ENCODE results near the gene CCDC121.

CCDC121 gene

GRCh38 chr2:27651056-27651455, 22.2 kb upstream of the CCDC121 start:
- H3K9me3 ChIP-seq (ENCODE audit: insufficient read depth, low read length): no peaks in the 10 kb centered on the region
- H3K9me2 ChIP-seq (replicated peaks; ENCODE audit: insufficient read depth, low read length): no peaks in the 10 kb centered on the region
- H3K36me3 ChIP-seq (ENCODE audit: low read length): peaks cover 17% of the 10 kb centered on the region; the same call in 1 of the 2 replicates
- H2AFZ ChIP-seq (ENCODE audit: low read depth, low read length, severe bottlenecking): no peak overlapping the region
- TF ChIP-seq CTCF (IDR thresholded peaks at IDR 0.05; ENCODE audit: insufficient read depth, low read length, poor library complexity, severe bottlenecking): no peak
- TF ChIP-seq EZH2phosphoT487 (conservative IDR thresholded peaks at IDR 0.05; ENCODE audit: low read length): no peak
- no peak overlapping the region for H3K9ac ChIP-seq (ENCODE audit: low read length)
- H3K27ac ChIP-seq (ENCODE audit: low read depth, low read length): no peak overlapping the region
- H3F3A ChIP-seq (ENCODE audit: insufficient read depth): no peaks in the 10 kb centered on the region
- H3K79me2 ChIP-seq (ENCODE audit: insufficient read depth, low read length): no peaks in the 10 kb centered on the region
- H3K4me3 ChIP-seq (ENCODE audit: insufficient read depth, low read length, poor library complexity, severe bottlenecking): no peak overlapping the region
- H4K20me1 ChIP-seq (ENCODE audit: low read depth, low read length): no peaks in the 10 kb centered on the region
- no peaks in the 10 kb centered on the region for H3K27me3 ChIP-seq (ENCODE audit: low read length)
- H3K4me2 ChIP-seq (ENCODE audit: low read depth, low read length, poor library complexity, severe bottlenecking): no peak overlapping the region

- TF ChIP-seq CTCF (IDR thresholded peaks at IDR 0.05; ENCODE audit: insufficient read depth, low read length, poor library complexity, severe bottlenecking): no peak
- TF ChIP-seq EZH2phosphoT487 (conservative IDR thresholded peaks at IDR 0.05; ENCODE audit: low read length): no peak
- Histone ChIP-seq H3K27me3 (ENCODE audit: low read length) (no peaks in the 10 kb centered on the region), H3K79me2 (ENCODE audit: insufficient read depth, low read length) (no peaks in the 10 kb centered on the region), H4K20me1 (ENCODE audit: low read depth, low read length) (no peaks in the 10 kb centered on the region), H3K9me2 (replicated peaks; ENCODE audit: insufficient read depth, low read length) (no peaks in the 10 kb centered on the region), H3K9me3 (ENCODE audit: insufficient read depth, low read length) (no peaks in the 10 kb centered on the region), H3K36me3 (ENCODE audit: low read length) (peaks cover 19% of the 10 kb centered on the region; the same call in 1 of the 2 replicates), H3K4me3 (ENCODE audit: insufficient read depth, low read length, poor library complexity, severe bottlenecking) (no peak overlapping the region), H3F3A (ENCODE audit: insufficient read depth) (peaks cover 4% of the 10 kb centered on the region; the same call in 1 of the 2 replicates), H3K27ac (ENCODE audit: low read depth, low read length) (no peak overlapping the region), H3K4me2 (ENCODE audit: low read depth, low read length, poor library complexity, severe bottlenecking) (no peak overlapping the region), H2AFZ (ENCODE audit: low read depth, low read length, severe bottlenecking) (no peak overlapping the region), H3K9ac (ENCODE audit: low read length) (no peak overlapping the region)
These were observed 18.9 kb upstream of the CCDC121 start for GRCh38 chr2:27647737-27648136.

- no peaks in the 10 kb centered on the region for H3K9me2 ChIP-seq (replicated peaks; ENCODE audit: insufficient read depth, low read length)
- no peaks in the 10 kb centered on the region for H3K9me3 ChIP-seq (ENCODE audit: insufficient read depth, low read length)
- H3K27me3 ChIP-seq (ENCODE audit: low read length): no peaks in the 10 kb centered on the region
- H3K36me3 ChIP-seq (ENCODE audit: low read length): peaks cover 15% of the 10 kb centered on the region; the same call in 1 of the 2 replicates
- H3K4me3 ChIP-seq (ENCODE audit: insufficient read depth, low read length, poor library complexity, severe bottlenecking): no peak overlapping the region
- no peak overlapping the region for H3K9ac ChIP-seq (ENCODE audit: low read length)
- no peak overlapping the region for H3K27ac ChIP-seq (ENCODE audit: low read depth, low read length)
- peaks cover 4% of the 10 kb centered on the region; the same call in 1 of the 2 replicates for H3F3A ChIP-seq (ENCODE audit: insufficient read depth)
- TF ChIP-seq CTCF (IDR thresholded peaks at IDR 0.05; ENCODE audit: insufficient read depth, low read length, poor library complexity, severe bottlenecking): no peak
- no peak for TF ChIP-seq EZH2phosphoT487 (conservative IDR thresholded peaks at IDR 0.05; ENCODE audit: low read length)
- H4K20me1 ChIP-seq (ENCODE audit: low read depth, low read length): no peaks in the 10 kb centered on the region
- H2AFZ ChIP-seq (ENCODE audit: low read depth, low read length, severe bottlenecking): no peak overlapping the region
- no peaks in the 10 kb centered on the region for H3K79me2 ChIP-seq (ENCODE audit: insufficient read depth, low read length)
- H3K4me2 ChIP-seq (ENCODE audit: low read depth, low read length, poor library complexity, severe bottlenecking): no peak overlapping the region
These were observed 18.5 kb upstream of the CCDC121 start for GRCh38 chr2:27647289-27647688.

Measured in SU-DHL-6 (cell line).